Stimulated activated CD4-positive, alpha-beta T cell treated with anti-CD3 and anti-CD28 coated beads, Interleukin-15, amount 100 ng/mL, for 24 hours (primary cell): ENCODE measurements around the gene SMARCAL1.
A peak's percentile ranks its signal among the peaks of the same experiment; 100 is the strongest.

Experiments used
- DNase-seq: peaks from one replicate; pipeline ENCODE4 v3.0.0-alpha.2; 2020

The SMARCAL1 gene

GRCh38 chr2:216477283-216478035, 65.2 kb downstream of the SMARCAL1 start:
- no peak for DNase-seq

- DNase-seq = peak; percentile 30
These were observed 65.9 kb downstream of the SMARCAL1 start for GRCh38 chr2:216478151-216478550.

- no peak for DNase-seq
These were observed 66.5 kb downstream of the SMARCAL1 start for GRCh38 chr2:216478791-216479190.

- no peak for DNase-seq
These were observed 67.9 kb downstream of the SMARCAL1 start for GRCh38 chr2:216480221-216480620.

GRCh38 chr2:216482640-216483039, 70.4 kb downstream of the SMARCAL1 start:
- no peak for DNase-seq

GRCh38 chr2:216485237-216485636, 73.0 kb downstream of the SMARCAL1 start:
- DNase-seq = no peak

- DNase-seq = no peak
These were observed 73.5 kb downstream of the SMARCAL1 start for GRCh38 chr2:216485745-216486144.

- no peak for DNase-seq
These were observed 74.0 kb downstream of the SMARCAL1 start for GRCh38 chr2:216486271-216486670.

GRCh38 chr2:216486708-216487107, 74.4 kb downstream of the SMARCAL1 start:
- no peak for DNase-seq

GRCh38 chr2:216490061-216490460, 77.8 kb downstream of the SMARCAL1 start:
- DNase-seq = no peak

- no peak for DNase-seq
These were observed 79.7 kb downstream of the SMARCAL1 start for GRCh38 chr2:216491793-216492596.

- DNase-seq = no peak
These were observed 80.5 kb downstream of the SMARCAL1 start for GRCh38 chr2:216492597-216493333.

- no peak for DNase-seq
These were observed 81.0 kb downstream of the SMARCAL1 start for GRCh38 chr2:216493334-216493685.

GRCh38 chr2:216495656-216496055, 83.4 kb downstream of the SMARCAL1 start:
- no peak for DNase-seq

GRCh38 chr2:216497382-216498069, 85.2 kb downstream of the SMARCAL1 start:
- DNase-seq = no peak

- DNase-seq = no peak
These were observed 85.7 kb downstream of the SMARCAL1 start for GRCh38 chr2:216498070-216498378.

GRCh38 chr2:216498379-216499352, 86.4 kb downstream of the SMARCAL1 start, which contains the start of gene RPL37A:
RPL37A (plus strand) TSS chr2:216498844; CDS start chr2:216498875, 31 bp downstream.
- peak; percentile 92 for DNase-seq

GRCh38 chr2:216499641-216500218, 87.4 kb downstream of the SMARCAL1 start:
- DNase-seq = peak; percentile 42

- no peak for DNase-seq
These were observed 88.3 kb downstream of the SMARCAL1 start for GRCh38 chr2:216500572-216500971.

GRCh38 chr2:216501854-216502253, 89.6 kb downstream of the SMARCAL1 start:
- DNase-seq = no peak
